ENCODE measurements around the gene NMNAT3. TPM values are rescaled to one million over a fixed set of nuclear protein-coding genes. Genes with fewer than 3 reads are reported as not detected.

Gene NMNAT3
- total RNA-seq, 3 donors from 2014 or later, result 6.6 to 17.3 (median 9.2) TPM

DNA sequence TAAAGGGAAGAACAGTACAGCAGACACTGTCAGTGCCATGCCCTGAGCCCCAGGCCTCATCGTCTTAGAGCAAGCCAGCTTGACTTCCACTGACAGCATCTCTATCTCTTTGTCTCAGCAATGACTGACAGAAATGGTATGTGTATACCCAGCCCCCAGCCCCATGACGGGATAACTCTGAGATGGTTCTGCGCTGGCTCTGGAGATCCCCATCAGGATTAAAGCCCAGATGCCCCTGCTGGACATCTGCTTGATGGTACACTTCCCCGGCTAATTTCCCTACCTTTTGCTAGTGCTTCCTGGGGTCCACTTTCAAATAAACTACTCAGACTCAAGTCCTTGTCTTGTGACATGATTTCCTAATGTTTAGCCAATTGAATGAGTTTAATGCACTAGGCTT is 7.6 kb downstream of the NMNAT3 start:
- intact Hi-C loops (cut with DNase I; ENCODE audit: low total_unique reads), result no loop called here
- Histone ChIP-seq H3K9me3 (no peaks in the 10 kb centered on the region), H3K4me1 (no peaks in the 10 kb centered on the region), H3K27ac (no peak overlapping the region), H3K27me3 (no peaks in the 10 kb centered on the region), H3K4me3 (no peak overlapping the region), H3K36me3 (no peaks in the 10 kb centered on the region)
- TF ChIP-seq, protein P1, sequence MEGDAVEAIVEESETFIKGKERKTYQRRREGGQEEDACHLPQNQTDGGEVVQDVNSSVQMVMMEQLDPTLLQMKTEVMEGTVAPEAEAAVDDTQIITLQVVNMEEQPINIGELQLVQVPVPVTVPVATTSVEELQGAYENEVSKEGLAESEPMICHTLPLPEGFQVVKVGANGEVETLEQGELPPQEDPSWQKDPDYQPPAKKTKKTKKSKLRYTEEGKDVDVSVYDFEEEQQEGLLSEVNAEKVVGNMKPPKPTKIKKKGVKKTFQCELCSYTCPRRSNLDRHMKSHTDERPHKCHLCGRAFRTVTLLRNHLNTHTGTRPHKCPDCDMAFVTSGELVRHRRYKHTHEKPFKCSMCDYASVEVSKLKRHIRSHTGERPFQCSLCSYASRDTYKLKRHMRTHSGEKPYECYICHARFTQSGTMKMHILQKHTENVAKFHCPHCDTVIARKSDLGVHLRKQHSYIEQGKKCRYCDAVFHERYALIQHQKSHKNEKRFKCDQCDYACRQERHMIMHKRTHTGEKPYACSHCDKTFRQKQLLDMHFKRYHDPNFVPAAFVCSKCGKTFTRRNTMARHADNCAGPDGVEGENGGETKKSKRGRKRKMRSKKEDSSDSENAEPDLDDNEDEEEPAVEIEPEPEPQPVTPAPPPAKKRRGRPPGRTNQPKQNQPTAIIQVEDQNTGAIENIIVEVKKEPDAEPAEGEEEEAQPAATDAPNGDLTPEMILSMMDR (IDR thresholded peaks at IDR 0.05), result no peak
- no peak for DNase-seq (ENCODE audit: low spot score in 2 of 2)

- no peak overlapping the region for H3K27ac ChIP-seq
- no peak for DNase-seq (ENCODE audit: low spot score in 2 of 2)
- no peak for TF ChIP-seq POLR2A (IDR thresholded peaks at IDR 0.05)
- TF ChIP-seq, protein P1 (IDR thresholded peaks at IDR 0.05), result no peak
- TF ChIP-seq POLR2AphosphoS5 (IDR thresholded peaks at IDR 0.05), result no peak
- no peak overlapping the region for H3K4me3 ChIP-seq
- no peaks in the 10 kb centered on the region for H3K36me3 ChIP-seq
- no peaks in the 10 kb centered on the region for H3K9me3 ChIP-seq
- H3K4me1 ChIP-seq, result no peaks in the 10 kb centered on the region
- intact Hi-C loops (cut with DNase I; ENCODE audit: low total_unique reads), result no loop called here
- no peaks in the 10 kb centered on the region for H3K27me3 ChIP-seq
Observed at GRCh38 chr3:139668332-139668731, 9.4 kb downstream of the NMNAT3 start.

DNA sequence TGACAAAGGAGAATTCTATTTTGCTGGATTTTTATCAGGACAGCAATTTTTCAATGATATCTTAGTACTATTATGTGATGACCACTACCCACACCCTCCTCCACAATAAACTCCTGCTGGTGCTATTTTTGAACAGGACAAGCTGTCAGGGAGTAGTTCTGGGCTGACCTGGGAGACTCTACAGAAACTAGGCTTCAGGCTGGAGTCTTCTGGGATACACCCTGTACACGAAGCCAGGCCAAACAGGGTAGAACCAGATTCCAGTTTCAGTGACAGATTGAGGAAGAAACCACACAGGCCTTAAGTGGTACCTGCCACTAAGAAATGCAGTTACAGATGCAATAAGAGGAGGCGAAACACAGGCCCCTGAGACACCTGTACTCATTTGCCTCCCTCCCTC is 12.8 kb downstream of the NMNAT3 start:
- Histone ChIP-seq H3K4me1 (no peaks in the 10 kb centered on the region), H3K36me3 (no peaks in the 10 kb centered on the region), H3K27ac (no peak overlapping the region), H3K9me3 (no peaks in the 10 kb centered on the region), H3K4me3 (no peak overlapping the region), H3K27me3 (no peaks in the 10 kb centered on the region)
- intact Hi-C loops (cut with DNase I; ENCODE audit: low total_unique reads), result no loop called here
- DNase-seq (ENCODE audit: low spot score in 2 of 2), result no peak
- TF ChIP-seq POLR2A (IDR thresholded peaks at IDR 0.05) (no peak), POLR2AphosphoS5 (IDR thresholded peaks at IDR 0.05) (no peak)
- TF ChIP-seq, protein P1 (IDR thresholded peaks at IDR 0.05), result no peak

DNA sequence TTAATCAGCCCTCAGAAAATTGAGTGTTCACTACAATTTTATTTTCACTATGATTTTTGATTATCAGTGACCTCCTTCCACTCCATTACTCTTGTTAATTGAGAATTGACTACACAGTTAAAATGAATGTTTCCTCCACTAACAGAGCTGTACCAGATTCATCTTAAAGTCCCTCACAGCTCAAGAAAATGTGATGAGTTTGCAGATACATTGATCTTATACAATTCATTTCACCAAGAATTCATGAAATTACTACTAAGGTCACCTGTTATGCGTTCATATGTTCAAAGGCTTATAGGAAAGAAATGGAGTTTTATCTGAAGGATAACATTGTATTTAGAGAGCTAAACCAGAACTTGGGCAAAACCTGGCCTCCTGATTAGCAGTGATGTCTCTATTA is 17.5 kb downstream of the NMNAT3 start:
- Histone ChIP-seq H3K27me3 (no peaks in the 10 kb centered on the region), H3K36me3 (no peaks in the 10 kb centered on the region), H3K4me1 (peaks cover 0 to 5% of the 10 kb centered on the region in 2 donors), H3K27ac (no peak overlapping the region), H3K9me3 (no peaks in the 10 kb centered on the region), H3K4me3 (no peak overlapping the region)
- no peak for DNase-seq (ENCODE audit: low spot score in 2 of 2)
- intact Hi-C loops (cut with DNase I; ENCODE audit: low total_unique reads), result no loop called here
- TF ChIP-seq POLR2A (IDR thresholded peaks at IDR 0.05) (no peak), POLR2AphosphoS5 (IDR thresholded peaks at IDR 0.05) (no peak)
- TF ChIP-seq, protein P1 (IDR thresholded peaks at IDR 0.05), result no peak

DNA sequence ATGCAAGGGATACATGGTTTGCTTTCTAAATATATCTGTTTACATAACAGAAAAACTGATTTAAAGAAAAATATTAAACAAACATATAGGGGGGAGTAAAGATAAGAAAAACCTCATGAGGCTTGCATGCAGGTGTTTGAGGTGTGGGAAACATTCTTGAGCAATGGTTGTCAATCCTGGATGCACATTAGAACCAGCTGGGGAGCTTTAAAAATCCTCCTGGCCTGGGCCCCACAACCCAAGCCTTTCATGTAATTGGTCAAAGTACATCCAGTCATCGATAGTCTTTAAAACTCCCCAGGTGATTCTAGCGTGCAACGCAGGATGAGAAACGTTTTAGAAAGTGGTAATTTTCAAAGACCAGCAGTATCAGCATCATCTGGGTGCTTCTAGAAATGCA is 18.3 kb downstream of the NMNAT3 start:
- Histone ChIP-seq H3K4me1 (peaks cover 0 to 5% of the 10 kb centered on the region in 2 donors), H3K27ac (no peak overlapping the region), H3K9me3 (no peaks in the 10 kb centered on the region), H3K4me3 (no peak overlapping the region), H3K27me3 (no peaks in the 10 kb centered on the region), H3K36me3 (no peaks in the 10 kb centered on the region)
- no peak for DNase-seq (ENCODE audit: low spot score in 2 of 2)
- intact Hi-C loops (cut with DNase I; ENCODE audit: low total_unique reads), result no loop called here
- no peak for TF ChIP-seq POLR2AphosphoS5 (IDR thresholded peaks at IDR 0.05)
- TF ChIP-seq POLR2A (IDR thresholded peaks at IDR 0.05), result no peak
- TF ChIP-seq, protein P1 (IDR thresholded peaks at IDR 0.05), result no peak

Data from breast epithelium (tissue), 4 donors.